ENCODE data around the gene F2RL1.
"Not testable (repeated sequence)": the region's sequence is repeated elsewhere in the genome, so short reads cannot be mapped to it uniquely, and the experiment has no call there.

The F2RL1 gene

GRCh38 chr5:76813982-76814562 is 4.8 kb upstream of the F2RL1 start:
- no peak for ATAC-seq (replicated peaks)
- peaks cover 26 to 48% of the 10 kb centered on the region in 2 donors for H3K27me3 Mint-ChIP-seq
- DNase-seq = no peak
- no peaks in the 10 kb centered on the region for H3K9me3 Mint-ChIP-seq
- H3K4me1 Mint-ChIP-seq (ENCODE audit: low read depth in 2 of 2) = peaks cover 4 to 5% of the 10 kb centered on the region in 2 donors
- H3K4me3 Mint-ChIP-seq = no peak overlapping the region
- no peaks in the 10 kb centered on the region for H3K36me3 Mint-ChIP-seq (ENCODE audit: insufficient read depth)
- no peak overlapping the region for H3K27ac Mint-ChIP-seq

GRCh38 chr5:76816110-76816831 is 2.6 kb upstream of the F2RL1 start:
- no peak overlapping the region for H3K27ac Mint-ChIP-seq
- no peak overlapping the region for H3K4me3 Mint-ChIP-seq
- H3K27me3 Mint-ChIP-seq = peaks cover 38 to 59% of the 10 kb centered on the region in 2 donors
- ATAC-seq (replicated peaks) (no peak), DNase-seq (no peak)
- H3K36me3 Mint-ChIP-seq (ENCODE audit: insufficient read depth) = no peaks in the 10 kb centered on the region
- peaks cover 5 to 8% of the 10 kb centered on the region in 2 donors for H3K4me1 Mint-ChIP-seq (ENCODE audit: low read depth in 2 of 2)
- no peaks in the 10 kb centered on the region for H3K9me3 Mint-ChIP-seq

- Mint-ChIP-seq H3K4me1 (ENCODE audit: low read depth in 2 of 2) (peaks cover 5 to 8% of the 10 kb centered on the region in 2 donors), H3K36me3 (ENCODE audit: insufficient read depth) (no peaks in the 10 kb centered on the region), H3K4me3 (peak overlapping the region; percentile 75 to 76), H3K27me3 (peaks cover 45 to 59% of the 10 kb centered on the region in 2 donors), H3K27ac (no peak overlapping the region), H3K9me3 (no peaks in the 10 kb centered on the region)
- ATAC-seq (replicated peaks) (no peak), DNase-seq (no peak)
Observed at GRCh38 chr5:76819851-76820525, 1.2 kb downstream of the F2RL1 start.

GRCh38 chr5:76820526-76820890 is 1.7 kb downstream of the F2RL1 start:
- H3K4me3 Mint-ChIP-seq = peak overlapping the region; percentile 75 to 76
- ATAC-seq (replicated peaks) (no peak), DNase-seq (no peak)
- peaks cover 2% of the 10 kb centered on the region for H3K36me3 Mint-ChIP-seq (ENCODE audit: insufficient read depth)
- H3K27me3 Mint-ChIP-seq = peaks cover 40 to 58% of the 10 kb centered on the region in 2 donors
- no peak overlapping the region for H3K27ac Mint-ChIP-seq
- peaks cover 5 to 8% of the 10 kb centered on the region in 2 donors for H3K4me1 Mint-ChIP-seq (ENCODE audit: low read depth in 2 of 2)
- H3K9me3 Mint-ChIP-seq = no peaks in the 10 kb centered on the region

- Mint-ChIP-seq H3K27me3 (peaks cover 41 to 55% of the 10 kb centered on the region in 2 donors), H3K9me3 (no peaks in the 10 kb centered on the region), H3K4me3 (no peak overlapping the region)
Observed at GRCh38 chr5:76821136-76821535, 2.3 kb downstream of the F2RL1 start.

GRCh38 chr5:76822105-76822731 is 3.4 kb downstream of the F2RL1 start:
- H3K36me3 Mint-ChIP-seq (ENCODE audit: insufficient read depth); H3K4me3 Mint-ChIP-seq; H3K9me3 Mint-ChIP-seq; H3K4me1 Mint-ChIP-seq (ENCODE audit: low read depth in 2 of 2); H3K27ac Mint-ChIP-seq; ATAC-seq (replicated peaks); DNase-seq: not testable (repeated sequence)
- peaks cover 36 to 45% of the 10 kb centered on the region in 2 donors for H3K27me3 Mint-ChIP-seq

More at GRCh38 chr5:76821136-76821535, 2.3 kb downstream of the F2RL1 start:
- ATAC-seq (replicated peaks) = no peak
- DNase-seq = no peak
- Mint-ChIP-seq H3K36me3 (ENCODE audit: insufficient read depth) (peaks cover 2% of the 10 kb centered on the region), H3K27ac (no peak overlapping the region), H3K4me1 (ENCODE audit: low read depth in 2 of 2) (peaks cover 5 to 8% of the 10 kb centered on the region in 2 donors)

GRCh38 chr5:76826416-76826815 is 7.6 kb downstream of the F2RL1 start:
- not testable (repeated sequence) for H3K27ac Mint-ChIP-seq; ATAC-seq (replicated peaks); H3K4me3 Mint-ChIP-seq

GRCh38 chr5:76831110-76831452 is 12.3 kb downstream of the F2RL1 start:
- no peak overlapping the region for H3K27ac Mint-ChIP-seq
- H3K4me3 Mint-ChIP-seq = no peak overlapping the region
- peaks cover 3% of the 10 kb centered on the region for H3K36me3 Mint-ChIP-seq (ENCODE audit: insufficient read depth)
- peaks cover 0 to 2% of the 10 kb centered on the region in 2 donors for H3K27me3 Mint-ChIP-seq
- H3K9me3 Mint-ChIP-seq = no peaks in the 10 kb centered on the region
- H3K4me1 Mint-ChIP-seq (ENCODE audit: low read depth in 2 of 2) = no peaks in the 10 kb centered on the region
- ATAC-seq (replicated peaks) (no peak), DNase-seq (no peak)

More at GRCh38 chr5:76826416-76826815, 7.6 kb downstream of the F2RL1 start:
- H3K4me1 Mint-ChIP-seq (ENCODE audit: low read depth in 2 of 2); H3K36me3 Mint-ChIP-seq (ENCODE audit: insufficient read depth); H3K9me3 Mint-ChIP-seq; DNase-seq: not testable (repeated sequence)
- peaks cover 13 to 17% of the 10 kb centered on the region in 2 donors for H3K27me3 Mint-ChIP-seq

GRCh38 chr5:76836181-76836580 is 17.4 kb downstream of the F2RL1 start:
- Mint-ChIP-seq H3K4me1 (ENCODE audit: low read depth in 2 of 2) (no peaks in the 10 kb centered on the region), H3K9me3 (no peaks in the 10 kb centered on the region), H3K4me3 (no peak overlapping the region), H3K27me3 (peaks cover 0 to 8% of the 10 kb centered on the region in 2 donors), H3K36me3 (ENCODE audit: insufficient read depth) (peaks cover 3% of the 10 kb centered on the region), H3K27ac (no peak overlapping the region)
- ATAC-seq (replicated peaks) (no peak), DNase-seq (no peak)

GRCh38 chr5:76836585-76836984 is 17.8 kb downstream of the F2RL1 start:
- Mint-ChIP-seq H3K4me3 (no peak overlapping the region), H3K4me1 (ENCODE audit: low read depth in 2 of 2) (no peaks in the 10 kb centered on the region), H3K27me3 (peaks cover 0 to 9% of the 10 kb centered on the region in 2 donors), H3K9me3 (no peaks in the 10 kb centered on the region), H3K36me3 (ENCODE audit: insufficient read depth) (peaks cover 3% of the 10 kb centered on the region), H3K27ac (no peak overlapping the region)
- ATAC-seq (replicated peaks) = no peak
- no peak for DNase-seq

GRCh38 chr5:76838481-76839261 is 19.8 kb downstream of the F2RL1 start:
- Mint-ChIP-seq H3K27ac (no peak overlapping the region), H3K4me1 (ENCODE audit: low read depth in 2 of 2) (no peaks in the 10 kb centered on the region), H3K4me3 (no peak overlapping the region), H3K36me3 (ENCODE audit: insufficient read depth) (peaks cover 3% of the 10 kb centered on the region), H3K27me3 (peaks cover 8 to 25% of the 10 kb centered on the region in 2 donors), H3K9me3 (no peaks in the 10 kb centered on the region)
- DNase-seq = no peak
- ATAC-seq (replicated peaks) = no peak

- no peak for DNase-seq
- no peak for ATAC-seq (replicated peaks)
- H3K27ac Mint-ChIP-seq = no peak overlapping the region
- no peaks in the 10 kb centered on the region for H3K36me3 Mint-ChIP-seq (ENCODE audit: insufficient read depth)
- no peak overlapping the region for H3K4me3 Mint-ChIP-seq
- H3K4me1 Mint-ChIP-seq (ENCODE audit: low read depth in 2 of 2) = no peaks in the 10 kb centered on the region
- no peaks in the 10 kb centered on the region for H3K9me3 Mint-ChIP-seq
- peaks cover 8 to 25% of the 10 kb centered on the region in 2 donors for H3K27me3 Mint-ChIP-seq
Observed at GRCh38 chr5:76841361-76841760, 22.5 kb downstream of the F2RL1 start.

GRCh38 chr5:76845890-76846289 is 27.1 kb downstream of the F2RL1 start:
- Mint-ChIP-seq H3K36me3 (ENCODE audit: insufficient read depth) (no peaks in the 10 kb centered on the region), H3K4me3 (no peak overlapping the region), H3K9me3 (no peaks in the 10 kb centered on the region), H3K27me3 (peaks cover 8 to 17% of the 10 kb centered on the region in 2 donors), H3K27ac (no peak overlapping the region), H3K4me1 (ENCODE audit: low read depth in 2 of 2) (peaks cover 3 to 4% of the 10 kb centered on the region in 2 donors)
- no peak for DNase-seq
- no peak for ATAC-seq (replicated peaks)
